Upper lobe of left lung (tissue), 4 donors: Measurements from ENCODE around the gene LY6G6D.
A peak's percentile ranks its signal among the peaks of the same experiment; 100 is the strongest.

Source experiments
- CTCF ChIP-seq, 6 experiments: fragments of 450-650 bp in 4 of 6; fragments of 200-600 bp in 2 of 6; sonication (generic) in 2 of 6; IDR thresholded peaks; one replicate each; pipeline ENCODE4 v1.5.1; 2016 to 2019; ENCODE audit warnings: antibody characterized with exemption in 6 of 6
- EP300 ChIP-seq, 4 donors: sonication (generic); formaldehyde crosslinking; IDR thresholded peaks; one replicate each; pipeline ENCODE4 v1.5.1; 2017; ENCODE audit warnings: antibody characterized with exemption in 4 of 4, control low read depth in 2 of 4
- POLR2A ChIP-seq, 4 donors: fragments of 450-650 bp; IDR thresholded peaks; one replicate each; pipeline ENCODE4 v1.5.1; 2016 to 2017; ENCODE audit warnings: antibody characterized with exemption in 4 of 4, mild to moderate bottlenecking in 2 of 4
- POLR2AphosphoS5 ChIP-seq, 2 donors: sonication (generic); formaldehyde crosslinking; IDR thresholded peaks; one replicate each; pipeline ENCODE4 v1.5.1; 2017; ENCODE audit warnings: antibody characterized with exemption in 2 of 2

- no peak for TF ChIP-seq CTCF (IDR thresholded peaks at IDR 0.05)
- TF ChIP-seq POLR2AphosphoS5 (IDR thresholded peaks at IDR 0.05): peak; percentile 71 to 79
- peak in 2 of 4 donors; percentile 36 to 81 for TF ChIP-seq POLR2A (IDR thresholded peaks at IDR 0.05)
- no peak for TF ChIP-seq EP300 (IDR thresholded peaks at IDR 0.05)
Observed at GRCh38 chr6:31739639-31740396, 24.7 kb downstream of the LY6G6D start, which contains the start of gene MSH5.
